GM18499 (cell line): ENCODE results near the gene HOXA10.

ENCODE experiments used
- ATAC-seq: cut with Tn5 transposase; IDR thresholded peaks from one replicate; pipeline ENCODE4 v1.9.1; 2021; ENCODE audit warnings: moderate number of reproducible peaks; ENCODE audit not compliant: insufficient read depth, unreplicated experiment

Gene HOXA10

GRCh38 chr7:27203964-27204594 lies 30.0 kb upstream of the HOXA10 start:
- ATAC-seq: no peak

- no peak for ATAC-seq
Observed at GRCh38 chr7:27203365-27203953, 29.3 kb upstream of the HOXA10 start.

GRCh38 chr7:27202862-27203134 lies 28.7 kb upstream of the HOXA10 start:
- no peak for ATAC-seq

GRCh38 chr7:27202018-27202861 lies 28.1 kb upstream of the HOXA10 start:
- no peak for ATAC-seq

GRCh38 chr7:27201580-27202017 lies 27.5 kb upstream of the HOXA10 start:
- ATAC-seq: no peak

GRCh38 chr7:27200761-27201579 lies 26.9 kb upstream of the HOXA10 start:
- no peak for ATAC-seq

GRCh38 chr7:27199849-27200760 lies 26.0 kb upstream of the HOXA10 start, which contains the start of gene HOXA13:
Gene HOXA13 (minus strand): TSS chr7:27200091. CDS start chr7:27200077, 14 bp downstream.
- no peak for ATAC-seq

- no peak for ATAC-seq
Observed at GRCh38 chr7:27198871-27199801, 25.0 kb upstream of the HOXA10 start.

GRCh38 chr7:27198138-27198841 lies 24.2 kb upstream of the HOXA10 start:
- ATAC-seq: no peak

- ATAC-seq: no peak
Observed at GRCh38 chr7:27197137-27198042, 23.3 kb upstream of the HOXA10 start.

- no peak for ATAC-seq
Observed at GRCh38 chr7:27196287-27196767, 22.2 kb upstream of the HOXA10 start.

- no peak for ATAC-seq
Observed at GRCh38 chr7:27194686-27195379, 20.7 kb upstream of the HOXA10 start.

GRCh38 chr7:27194002-27194352 lies 19.9 kb upstream of the HOXA10 start:
- no peak for ATAC-seq

GRCh38 chr7:27193335-27194001 lies 19.3 kb upstream of the HOXA10 start:
- no peak for ATAC-seq

- no peak for ATAC-seq
Observed at GRCh38 chr7:27192546-27193334, 18.6 kb upstream of the HOXA10 start.
